GM20000 (cell line): ENCODE measurements around the gene ME3.

Source experiments
- DNase-seq: peaks from one replicate; pipeline ENCODE4 v3.0.0; 2012; ENCODE audit warnings: low spot score
- CTCF ChIP-seq: IDR thresholded peaks from 2 replicates; pipeline ENCODE4 v1.5.1; 2012; ENCODE audit warnings: mild to moderate bottlenecking, control low read depth; ENCODE audit errors: extremely low read depth, missing control alignments

Gene ME3

GRCh38 chr11:86641537-86642261 lies 30.7 kb downstream of the ME3 start:
- TF ChIP-seq CTCF: no peak
- DNase-seq: no peak

- TF ChIP-seq CTCF: no peak
- DNase-seq: no peak
Observed at GRCh38 chr11:86639137-86639536, 33.3 kb downstream of the ME3 start.

GRCh38 chr11:86638673-86639072 lies 33.7 kb downstream of the ME3 start:
- DNase-seq: no peak
- TF ChIP-seq CTCF: no peak

- no peak for TF ChIP-seq CTCF
- DNase-seq: no peak
Observed at GRCh38 chr11:86637988-86638387, 34.4 kb downstream of the ME3 start.

GRCh38 chr11:86636275-86636674 lies 36.1 kb downstream of the ME3 start:
- no peak for DNase-seq
- no peak for TF ChIP-seq CTCF

GRCh38 chr11:86632499-86633269 lies 39.7 kb downstream of the ME3 start:
- DNase-seq: no peak
- TF ChIP-seq CTCF: no peak

- TF ChIP-seq CTCF: no peak
- no peak for DNase-seq
Observed at GRCh38 chr11:86630229-86630981, 42.0 kb downstream of the ME3 start.
